HEK293 (cell line): ENCODE measurements around the gene LACTBL1.
"Not testable (repeated sequence)": the region's sequence is repeated elsewhere in the genome, so short reads cannot be mapped to it uniquely, and the experiment has no call there.

Source experiments
- CTCF ChIA-PET: fragments of 350-600 bp; formaldehyde crosslinking; extraction: SDS; loops from one replicate; lab custom pipeline; 2021; ENCODE audit warnings: antibody characterized with exemption; lab: Yijun Ruan, JAX
- POLR2A ChIA-PET: fragments of 300-600 bp; formaldehyde crosslinking; extraction: SDS; loops from one replicate; lab custom pipeline; 2020; ENCODE audit warnings: antibody characterized with exemption, inconsistent platforms; lab: Yijun Ruan, JAX
- H3K27ac ChIP-seq: fragments of 200-500 bp; sonication (Bioruptor generic); 2 replicates; pipeline ENCODE4 v1.5.1; 2014; ENCODE audit warnings: low read depth, low read length, control low read depth, inconsistent platforms; ENCODE audit errors: extremely low read depth
- H3K36me3 ChIP-seq, 2 experiments: fragments of 200-500 bp in 1 of 2; sonication (Bioruptor generic) in 1 of 2; 1 replicate in 1 of 2; 2 replicates in 1 of 2; pipeline ENCODE4 v1.5.1; 2014 to 2017; ENCODE audit warnings: inconsistent platforms in 2 of 2, low read length in 2 of 2; ENCODE audit not compliant: control insufficient read depth in 2 of 2, insufficient read depth in 1 of 2
- H3K4me1 ChIP-seq: fragments of 200-500 bp; sonication (Bioruptor generic); 2 replicates; pipeline ENCODE4 v1.5.1; 2014; ENCODE audit warnings: mild to moderate bottlenecking, low read length, inconsistent platforms; ENCODE audit not compliant: control insufficient read depth, insufficient read depth
- H3K4me3 ChIP-seq: 2 replicates; pipeline ENCODE4 v1.5.1; 2011; ENCODE audit warnings: low read depth, mild to moderate bottlenecking, control low read depth, low read length, moderate library complexity
- H3K9me3 ChIP-seq: fragments of 200-500 bp; sonication (Bioruptor generic); 2 replicates; pipeline ENCODE4 v1.5.1; 2014; ENCODE audit warnings: low read depth, low read length, inconsistent platforms; ENCODE audit not compliant: control insufficient read depth, insufficient read depth
- KLF10 ChIP-seq: fragments of 450-650 bp; IDR thresholded peaks from 2 replicates; pipeline ENCODE4 v1.5.1; 2018; ENCODE audit warnings: missing biosample characterization, mild to moderate bottlenecking, missing genetic modification characterization
- KLF16 ChIP-seq: fragments of 450-650 bp; formaldehyde crosslinking; IDR thresholded peaks from 2 replicates; pipeline ENCODE4 v1.5.1; 2017; ENCODE audit warnings: missing biosample characterization, missing genetic modification characterization
- KLF9 ChIP-seq: fragments of 450-650 bp; formaldehyde crosslinking; IDR thresholded peaks from 2 replicates; pipeline ENCODE4 v1.5.1; 2016; ENCODE audit warnings: missing biosample characterization, missing genetic modification characterization, low read depth
- OSR2 ChIP-seq: fragments of 450-650 bp; formaldehyde crosslinking; IDR thresholded peaks from 2 replicates; pipeline ENCODE4 v1.5.1; 2016; ENCODE audit warnings: missing biosample characterization, missing genetic modification characterization
- SCRT2 ChIP-seq: fragments of 450-650 bp; formaldehyde crosslinking; IDR thresholded peaks from 2 replicates; pipeline ENCODE4 v1.5.1; 2016; ENCODE audit warnings: missing biosample characterization, missing genetic modification characterization
- ZBTB11 ChIP-seq: fragments of 450-650 bp; formaldehyde crosslinking; conservative IDR thresholded peaks from 2 replicates; pipeline ENCODE4 v1.5.1; 2016; ENCODE audit warnings: low read depth, missing biosample characterization, missing genetic modification characterization
- ZNF114 ChIP-seq: fragments of 450-650 bp; formaldehyde crosslinking; IDR thresholded peaks from 2 replicates; pipeline ENCODE4 v1.5.0; 2017; ENCODE audit warnings: missing biosample characterization, missing genetic modification characterization
- ZNF133 ChIP-seq: fragments of 450-650 bp; formaldehyde crosslinking; IDR thresholded peaks from 2 replicates; pipeline ENCODE4 v1.5.1; 2016; ENCODE audit warnings: missing biosample characterization, missing genetic modification characterization
- ZNF138 ChIP-seq: fragments of 450-650 bp; formaldehyde crosslinking; IDR thresholded peaks from 2 replicates; pipeline ENCODE4 v1.5.1; 2016; ENCODE audit warnings: missing biosample characterization, missing genetic modification characterization, borderline replicate concordance
- ZNF292 ChIP-seq: fragments of 450-650 bp; formaldehyde crosslinking; IDR thresholded peaks from 2 replicates; pipeline ENCODE4 v1.5.1; 2016; ENCODE audit warnings: low read depth, missing biosample characterization, missing genetic modification characterization, borderline replicate concordance
- ZNF302 ChIP-seq: fragments of 450-650 bp; formaldehyde crosslinking; IDR thresholded peaks from 2 replicates; pipeline ENCODE4 v1.5.1; 2016; ENCODE audit warnings: missing biosample characterization, missing genetic modification characterization, low read depth
- ZNF335 ChIP-seq: fragments of 450-650 bp; formaldehyde crosslinking; conservative IDR thresholded peaks from 2 replicates; pipeline ENCODE4 v1.5.1; 2016; ENCODE audit warnings: missing biosample characterization, missing genetic modification characterization
- ZNF426 ChIP-seq: fragments of 450-650 bp; formaldehyde crosslinking; IDR thresholded peaks from 2 replicates; pipeline ENCODE4 v1.5.1; 2017; ENCODE audit warnings: missing biosample characterization, missing genetic modification characterization, mild to moderate bottlenecking, inconsistent platforms, moderate library complexity
- ZNF449 ChIP-seq: fragments of 450-650 bp; formaldehyde crosslinking; IDR thresholded peaks from 2 replicates; pipeline ENCODE4 v1.5.1; 2017; ENCODE audit warnings: missing biosample characterization, mild to moderate bottlenecking, missing genetic modification characterization, moderate library complexity
- ZNF48 ChIP-seq: fragments of 450-650 bp; formaldehyde crosslinking; IDR thresholded peaks from 2 replicates; pipeline ENCODE4 v1.5.1; 2016; ENCODE audit warnings: missing biosample characterization, missing genetic modification characterization
- ZNF530 ChIP-seq: fragments of 450-650 bp; formaldehyde crosslinking; IDR thresholded peaks from 2 replicates; pipeline ENCODE4 v1.5.1; 2016; ENCODE audit warnings: low read depth, missing biosample characterization, missing genetic modification characterization
- ZNF610 ChIP-seq: fragments of 450-650 bp; formaldehyde crosslinking; IDR thresholded peaks from 2 replicates; pipeline ENCODE4 v1.5.1; 2016; ENCODE audit warnings: missing biosample characterization, missing genetic modification characterization, borderline replicate concordance
- ZSCAN5A ChIP-seq: fragments of 450-650 bp; formaldehyde crosslinking; IDR thresholded peaks from 2 replicates; pipeline ENCODE4 v1.5.1; 2016; ENCODE audit warnings: missing biosample characterization, missing genetic modification characterization

LACTBL1 gene

GRCh38 chr1:22951796-22952195, 20.9 kb downstream of the LACTBL1 start:
- no peak overlapping the region for H3K4me3 ChIP-seq
- H3K27ac ChIP-seq, result no peak overlapping the region
- H3K9me3 ChIP-seq, result no peaks in the 10 kb centered on the region
- no peaks in the 10 kb centered on the region for H3K36me3 ChIP-seq
- CTCF ChIA-PET, result interaction anchor here (0.6 kb wide), 2 partner anchors 260 to 344 kb away, joined by 3 read pairs; no protein-coding TSS in a partner anchor
- TF ChIP-seq ZBTB11 (tag by site-specific recombination) (no peak), ZNF530 (tag by site-specific recombination) (no peak)
- POLR2A ChIA-PET, result no interaction called here
- H3K4me1 ChIP-seq, result no peaks in the 10 kb centered on the region

GRCh38 chr1:22949822-22950331, 22.8 kb downstream of the LACTBL1 start:
- no peaks in the 10 kb centered on the region for H3K9me3 ChIP-seq
- no peaks in the 10 kb centered on the region for H3K36me3 ChIP-seq
- TF ChIP-seq KLF9 (tag by site-specific recombination) (no peak), SCRT2 (tag by site-specific recombination) (peak; percentile 72)
- TF ChIP-seq, all 188 proteins: peak for 1
- ChIA-PET POLR2A (no interaction called here), CTCF (interaction anchor here (0.5 to 0.7 kb wide), 4 partner anchors 14 to 849 kb away, joined by 3 to 5 read pairs (median 3); no protein-coding TSS in a partner anchor)
- no peaks in the 10 kb centered on the region for H3K4me1 ChIP-seq
- no peak overlapping the region for H3K4me3 ChIP-seq
- no peak overlapping the region for H3K27ac ChIP-seq

GRCh38 chr1:22945171-22945570, 27.5 kb downstream of the LACTBL1 start:
- H3K27ac ChIP-seq, H3K4me1 ChIP-seq, POLR2A ChIA-PET, H3K36me3 ChIP-seq, H3K9me3 ChIP-seq, H3K4me3 ChIP-seq: not testable (repeated sequence)
- CTCF ChIA-PET, result interaction anchor here (0.6 to 1.3 kb wide), 3 partner anchors 15 to 591 kb away, joined by 3 to 4 read pairs (median 3); no protein-coding TSS in a partner anchor

- Histone ChIP-seq H3K36me3 (no peaks in the 10 kb centered on the region), H3K27ac (no peak overlapping the region), H3K9me3 (no peaks in the 10 kb centered on the region), H3K4me1 (no peaks in the 10 kb centered on the region), H3K4me3 (no peak overlapping the region)
- ChIA-PET POLR2A (no interaction called here), CTCF (interaction anchor here (0.6 to 1.3 kb wide), 4 partner anchors 15 to 591 kb away, joined by 3 to 5 read pairs (median 4); no protein-coding TSS in a partner anchor)
- TF ChIP-seq ZNF133 (tag by site-specific recombination) (no peak), ZNF335 (tag by site-specific recombination) (no peak), KLF10 (tag by site-specific recombination) (no peak), ZNF302 (tag by site-specific recombination) (no peak), ZNF292 (no peak), ZNF610 (tag by site-specific recombination) (no peak), ZNF449 (tag by site-specific recombination) (no peak), ZSCAN5A (tag by site-specific recombination) (no peak), KLF16 (tag by site-specific recombination) (no peak), ZNF426 (no peak), ZNF138 (tag by site-specific recombination) (no peak), ZNF114 (tag by site-specific recombination) (no peak), OSR2 (tag by site-specific recombination) (no peak), ZNF48 (tag by site-specific recombination) (no peak)
These were observed 28.2 kb downstream of the LACTBL1 start for GRCh38 chr1:22944346-22945055.
